ENCODE data around the gene SPATA3. TPM values are rescaled to one million over a fixed set of nuclear protein-coding genes. Genes with fewer than 3 reads are reported as not detected.

The SPATA3 gene
- total RNA-seq, 1 donor from 2014 or later = not detected

- no peak for DNase-seq (ENCODE audit: low read depth)
Measured at GRCh38 chr2:231029563-231029962, 33.6 kb downstream of the SPATA3 start.

DNA sequence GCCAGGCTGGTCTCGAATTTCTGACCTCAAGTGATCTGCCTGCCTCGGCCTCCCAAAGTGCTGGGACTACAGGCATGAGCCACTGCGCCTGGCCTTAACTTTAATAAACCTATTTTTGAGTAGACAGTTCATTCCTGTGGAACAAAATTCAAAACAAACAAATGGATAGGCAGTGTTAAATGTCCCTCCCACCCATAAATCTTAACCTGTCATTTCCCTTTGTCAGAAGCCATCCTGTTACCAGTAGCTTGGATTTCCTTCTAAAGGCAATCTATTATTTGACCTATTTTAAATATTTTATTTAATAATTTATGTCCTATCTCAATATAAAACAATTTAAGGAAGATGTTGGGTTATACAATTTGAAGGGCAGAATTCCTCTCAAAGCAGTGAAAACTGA, 34.8 kb downstream of the SPATA3 start:
- DNase-seq (ENCODE audit: low read depth) = no peak

GRCh38 chr2:231032575-231033140, 36.7 kb downstream of the SPATA3 start:
- DNase-seq (ENCODE audit: low read depth) = no peak

- no peak for DNase-seq (ENCODE audit: low read depth)
Measured at GRCh38 chr2:231033147-231034132, 37.5 kb downstream of the SPATA3 start.

DNA sequence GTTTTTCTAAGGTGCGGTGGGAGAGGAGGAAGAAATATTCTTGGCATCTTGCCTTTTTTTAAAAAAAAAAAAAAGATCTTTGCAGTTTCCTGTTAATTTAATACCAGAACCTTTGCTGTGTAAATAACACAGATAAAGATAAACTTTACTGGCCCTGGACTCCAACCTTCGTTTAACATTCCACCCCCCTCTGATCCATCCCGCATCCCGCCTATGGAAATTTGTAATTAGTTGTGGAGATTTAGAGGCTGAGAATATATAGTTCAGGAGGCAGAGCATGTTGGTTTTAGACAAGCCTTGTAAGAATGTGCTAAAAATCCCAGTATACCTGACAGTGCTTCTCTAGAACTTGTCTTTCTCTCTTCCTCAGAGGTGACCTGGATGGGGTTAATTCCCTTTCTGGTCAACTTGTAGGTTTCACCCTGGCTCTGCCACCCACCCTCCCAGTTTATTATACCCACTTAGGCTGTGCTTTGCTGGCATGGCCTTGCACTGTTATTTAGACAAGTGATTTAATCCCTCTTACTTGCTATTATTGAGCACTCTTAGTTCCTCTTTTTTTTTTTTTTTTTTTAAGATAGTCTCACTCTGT, 38.5 kb downstream of the SPATA3 start:
- DNase-seq (ENCODE audit: low read depth) = peak; percentile 19

GRCh38 chr2:231036131-231036530, 40.2 kb downstream of the SPATA3 start:
- DNase-seq (ENCODE audit: low read depth) = no peak

DNA sequence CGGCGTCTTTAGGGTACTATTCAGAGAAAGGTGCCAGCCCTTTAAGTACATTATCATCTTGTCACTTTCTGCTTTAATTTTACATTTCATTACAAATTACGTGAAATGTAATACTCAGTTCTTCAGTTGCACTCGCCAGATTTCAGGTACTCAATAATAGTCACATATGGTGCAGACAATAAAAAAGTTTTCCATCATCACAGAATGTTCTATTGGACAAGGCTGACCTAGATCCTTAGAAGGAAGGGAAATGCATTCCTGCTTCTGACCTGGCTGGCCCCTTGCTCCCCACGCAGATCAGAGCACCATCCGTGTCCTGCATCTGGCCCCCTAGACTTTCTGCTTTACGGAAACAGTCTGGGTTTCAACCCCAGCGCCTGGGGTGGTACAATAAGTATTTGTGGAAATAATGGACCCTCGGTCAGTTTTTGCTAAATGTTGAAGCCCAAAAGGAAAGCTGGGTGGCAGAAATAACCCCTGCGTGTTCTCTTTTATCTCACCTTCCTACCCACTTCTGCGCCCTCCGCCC, 40.7 kb downstream of the SPATA3 start:
- no peak for DNase-seq (ENCODE audit: low read depth)

DNA sequence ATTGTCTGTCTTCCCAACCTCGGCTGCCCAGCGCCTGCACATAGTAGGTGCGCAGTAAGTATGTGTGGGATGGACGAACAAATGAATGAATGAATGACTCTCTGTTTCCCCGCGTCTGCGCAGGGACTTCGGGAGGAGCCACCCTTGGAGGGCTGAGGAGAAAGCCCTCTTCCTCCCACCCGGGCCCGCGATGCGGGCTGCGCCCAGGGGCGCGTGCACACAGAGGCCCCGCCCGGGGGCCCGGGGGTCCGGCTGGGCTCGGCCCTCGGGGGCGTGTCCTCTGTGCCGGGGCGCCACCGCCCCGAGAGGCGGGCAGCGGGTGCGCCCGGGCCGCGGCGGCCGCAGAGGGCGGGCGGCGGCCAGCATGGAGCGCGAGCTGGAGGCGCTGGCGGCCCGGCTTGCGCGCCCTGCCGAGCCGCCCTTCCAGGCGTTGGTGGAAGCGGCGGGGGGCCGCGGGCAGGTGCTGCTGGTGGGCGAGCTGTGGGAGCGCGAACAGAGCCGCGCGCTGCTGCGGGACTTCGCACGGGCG, 41.3 kb downstream of the SPATA3 start, which contains the start of gene C2orf72:
TSS of gene C2orf72 (plus strand) at position 322 of the 529 bp plus-strand sequence. CDS start at position 365, 43 bp downstream.
- DNase-seq (ENCODE audit: low read depth) = no peak

- no peak for DNase-seq (ENCODE audit: low read depth)
Measured at GRCh38 chr2:231037731-231038482, 42.0 kb downstream of the SPATA3 start.

GRCh38 chr2:231038483-231039293, 42.8 kb downstream of the SPATA3 start:
- DNase-seq (ENCODE audit: low read depth) = no peak

DNA sequence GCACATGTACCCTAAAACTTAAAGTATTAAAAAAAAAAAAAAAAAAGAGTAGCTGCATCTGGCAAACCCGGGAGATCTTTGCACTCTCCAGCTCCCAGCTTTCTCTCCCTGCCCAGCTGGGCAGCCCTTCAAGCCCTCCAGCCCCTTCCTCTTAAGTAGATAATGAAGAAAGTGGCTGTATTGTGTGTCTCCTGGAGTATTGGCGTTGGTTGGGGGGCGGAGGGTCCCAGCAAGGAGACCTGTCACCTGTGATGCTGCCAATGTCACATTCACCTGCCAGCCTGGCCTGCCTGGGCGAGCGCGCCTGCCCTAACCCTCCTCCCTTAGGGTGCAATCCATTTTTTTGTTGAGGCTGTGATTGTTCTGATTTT, 43.4 kb downstream of the SPATA3 start:
- no peak for DNase-seq (ENCODE audit: low read depth)

DNA sequence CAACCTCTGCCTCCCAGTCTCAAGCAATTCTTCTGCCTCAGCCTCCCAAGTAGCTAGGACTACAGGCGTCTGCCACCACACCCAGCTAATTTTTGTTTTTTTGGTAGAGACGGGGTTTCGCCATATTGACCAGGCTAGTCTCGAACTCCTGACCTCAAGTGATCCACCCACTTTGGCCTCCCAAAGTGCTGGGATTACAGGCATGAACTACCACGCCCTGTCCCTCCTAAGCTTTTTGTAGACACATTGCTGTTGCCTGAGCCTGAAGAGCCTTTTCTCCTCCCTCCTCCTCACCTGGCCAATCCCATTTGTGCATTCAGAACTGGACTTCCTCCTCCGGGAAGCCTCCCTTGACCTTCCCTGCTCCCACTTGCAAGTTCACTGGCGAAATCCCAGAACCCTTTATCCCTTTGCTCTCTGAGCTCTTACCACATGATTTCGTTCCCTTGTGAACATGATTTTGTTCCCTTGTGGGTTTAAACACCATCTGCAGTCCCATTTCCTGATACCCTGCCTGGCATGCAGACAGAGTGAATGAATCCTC, 44.0 kb downstream of the SPATA3 start:
- DNase-seq (ENCODE audit: low read depth) = no peak

GRCh38 chr2:231041061-231041689, 45.3 kb downstream of the SPATA3 start:
- DNase-seq (ENCODE audit: low read depth) = no peak

- DNase-seq (ENCODE audit: low read depth) = no peak
Measured at GRCh38 chr2:231043796-231044195, 47.9 kb downstream of the SPATA3 start.

DNA sequence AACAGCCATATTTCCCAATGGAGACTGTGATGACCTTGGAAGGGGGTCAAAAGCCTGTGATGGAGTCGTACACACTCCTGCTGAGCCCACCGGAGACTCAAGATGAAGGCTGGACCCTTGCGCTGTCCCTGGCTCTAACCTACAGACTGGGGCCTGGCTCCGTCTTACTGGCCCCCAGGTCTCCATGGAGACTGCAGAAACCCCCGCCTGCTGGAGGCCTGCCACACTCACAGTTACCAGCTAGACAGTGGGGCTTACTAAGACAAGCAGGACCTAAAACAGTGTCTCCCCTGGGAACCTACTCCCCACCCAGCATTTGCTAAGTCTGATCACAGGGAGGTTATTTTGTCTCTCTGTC, 51.0 kb downstream of the SPATA3 start:
- DNase-seq (ENCODE audit: low read depth) = no peak

GRCh38 chr2:231047274-231047922, 51.5 kb downstream of the SPATA3 start:
- DNase-seq (ENCODE audit: low read depth) = no peak

GRCh38 chr2:231047923-231048915, 52.3 kb downstream of the SPATA3 start:
- DNase-seq (ENCODE audit: low read depth) = no peak
